Pons (tissue), 1 donor: ENCODE data around the gene TBX5.

Source experiments
- DNase-seq: peaks from one replicate; pipeline ENCODE4 v3.0.0-alpha.2; 2016; ENCODE audit warnings: low spot score

TBX5 gene

DNA sequence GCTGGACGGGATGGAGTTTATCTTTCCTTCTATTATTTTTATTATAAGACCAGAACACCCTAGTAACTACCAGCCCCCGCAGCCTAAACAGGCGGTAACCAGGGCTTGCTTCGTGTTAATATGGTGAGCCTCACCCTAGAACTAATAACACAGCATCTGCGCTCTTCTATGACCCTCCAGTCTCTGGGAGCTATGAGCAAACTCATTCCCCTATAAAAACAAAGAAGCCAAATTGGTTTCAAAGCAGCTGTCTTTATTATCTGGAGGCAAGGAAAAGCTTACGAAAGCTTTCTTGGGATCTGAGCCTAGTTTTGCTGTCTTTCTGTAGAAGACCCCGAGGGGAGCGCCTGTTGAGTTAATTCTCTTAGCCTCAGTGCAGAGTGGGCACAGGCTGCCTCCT is 85.0 kb downstream of the TBX5 start:
- DNase-seq = no peak

GRCh38 chr12:114320101-114320500 is 85.8 kb downstream of the TBX5 start:
- no peak for DNase-seq

DNA sequence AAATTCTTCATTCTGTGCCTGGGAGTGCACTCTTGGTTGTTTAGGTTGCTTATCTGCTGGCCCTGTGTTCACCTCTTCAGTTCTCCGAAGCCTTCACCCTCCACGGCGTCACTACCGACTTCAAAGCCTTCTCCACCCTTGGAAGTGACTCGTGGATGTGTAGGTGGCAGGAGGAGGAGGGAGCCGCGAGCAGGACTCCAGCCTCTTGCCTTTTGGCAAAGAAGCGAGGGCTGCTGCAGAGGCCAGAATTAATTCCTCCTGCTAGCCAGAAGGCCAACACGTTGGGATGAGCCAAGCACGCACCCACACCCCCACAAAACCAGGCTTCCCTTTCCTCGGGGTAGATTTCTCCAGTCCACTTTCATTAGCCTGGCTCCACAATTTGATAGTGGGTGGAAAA is 86.5 kb downstream of the TBX5 start:
- no peak for DNase-seq

GRCh38 chr12:114318984-114319383 is 87.0 kb downstream of the TBX5 start:
- DNase-seq = no peak

DNA sequence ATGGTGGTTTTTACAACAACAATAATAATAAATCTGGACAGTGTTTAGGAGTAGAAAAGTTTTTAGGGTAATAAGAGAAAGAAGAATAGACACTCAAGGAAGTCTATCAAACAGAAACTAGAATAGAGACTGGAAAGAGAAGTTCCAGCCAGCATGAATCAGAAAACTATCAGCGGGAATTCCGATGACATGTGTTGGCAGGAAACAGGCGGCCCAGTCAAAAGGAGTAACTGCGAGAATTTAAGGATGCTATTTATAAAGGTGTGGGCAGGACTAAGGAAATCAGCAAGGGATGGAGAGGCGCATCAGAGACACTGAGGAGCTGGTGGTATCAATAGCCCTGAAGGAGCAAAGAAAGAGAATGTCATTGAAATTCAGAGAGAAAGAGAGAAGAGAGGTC is 89.9 kb downstream of the TBX5 start:
- no peak for DNase-seq

DNA sequence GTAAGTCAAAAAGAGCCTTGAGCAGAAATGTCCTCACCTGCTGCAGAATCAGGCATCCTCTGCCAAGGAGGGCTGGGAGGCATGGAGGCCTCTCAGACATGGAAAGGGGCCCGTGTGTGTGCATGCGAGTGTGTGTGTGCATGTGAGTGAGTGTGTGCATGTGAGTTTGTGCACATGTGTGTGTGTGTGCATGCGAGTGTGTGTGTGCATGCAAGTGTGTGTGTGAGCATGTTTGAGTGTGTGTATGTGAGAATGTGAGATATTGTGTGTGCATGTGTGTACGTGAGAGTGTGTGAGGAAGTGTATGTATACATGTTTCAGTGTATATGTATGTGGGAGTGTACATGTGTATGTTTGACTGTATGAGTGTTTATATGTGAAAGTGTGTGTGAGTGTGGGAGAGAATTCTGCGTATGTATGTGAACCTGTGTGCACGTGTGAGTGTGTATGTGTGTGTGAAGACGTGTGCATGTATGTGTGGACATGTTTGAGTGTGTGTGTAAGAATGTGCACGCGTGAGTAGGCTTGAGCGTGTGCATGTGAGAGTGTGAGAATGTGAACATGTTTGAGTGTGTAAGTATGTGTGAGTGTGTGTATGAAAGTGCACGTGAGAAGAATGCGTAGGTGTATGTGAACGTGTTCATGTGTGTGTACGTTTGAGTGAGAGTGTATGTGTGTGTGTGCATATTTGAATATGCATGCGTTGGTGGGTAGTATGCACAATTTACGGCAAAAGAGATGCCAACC is 90.8 kb downstream of the TBX5 start:
- DNase-seq = no peak

DNA sequence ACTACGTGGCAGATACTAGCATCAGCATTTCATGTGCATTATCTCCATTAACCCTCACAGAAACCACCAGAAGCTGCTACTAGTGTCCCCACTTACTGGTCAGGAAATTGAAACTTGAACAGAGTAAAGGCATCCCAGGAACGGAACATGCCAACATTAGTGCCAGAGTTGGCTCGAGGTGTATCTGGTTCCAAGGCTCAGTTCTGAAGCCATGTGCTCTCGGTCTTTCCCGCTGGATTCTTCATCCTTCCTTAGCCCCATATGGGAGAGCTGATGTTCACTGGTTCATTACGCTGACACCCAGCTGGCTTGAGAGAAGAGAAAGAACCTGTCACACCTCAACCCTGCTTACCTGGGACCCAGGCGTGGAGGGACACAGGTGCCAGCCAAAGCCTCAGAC is 91.5 kb downstream of the TBX5 start:
- DNase-seq = no peak

DNA sequence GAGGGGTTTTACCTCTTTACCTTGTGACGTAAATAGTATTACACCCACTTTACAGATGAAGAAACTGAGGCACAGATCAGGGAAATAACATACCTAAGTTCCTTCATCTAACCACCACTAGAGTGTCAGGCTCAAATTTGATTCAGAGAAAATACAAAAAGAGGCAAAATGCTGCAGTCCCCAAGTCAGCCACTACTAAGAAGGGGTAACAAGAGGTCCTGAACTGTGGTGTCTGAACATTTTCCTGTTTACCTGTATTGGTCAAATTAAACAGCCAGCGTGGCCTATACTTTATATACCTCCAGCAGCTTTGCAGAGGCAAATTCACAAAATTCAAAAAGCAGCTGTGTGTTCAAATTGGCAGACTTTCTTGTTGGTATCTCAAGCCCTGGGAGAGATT is 92.0 kb downstream of the TBX5 start:
- DNase-seq = no peak

DNA sequence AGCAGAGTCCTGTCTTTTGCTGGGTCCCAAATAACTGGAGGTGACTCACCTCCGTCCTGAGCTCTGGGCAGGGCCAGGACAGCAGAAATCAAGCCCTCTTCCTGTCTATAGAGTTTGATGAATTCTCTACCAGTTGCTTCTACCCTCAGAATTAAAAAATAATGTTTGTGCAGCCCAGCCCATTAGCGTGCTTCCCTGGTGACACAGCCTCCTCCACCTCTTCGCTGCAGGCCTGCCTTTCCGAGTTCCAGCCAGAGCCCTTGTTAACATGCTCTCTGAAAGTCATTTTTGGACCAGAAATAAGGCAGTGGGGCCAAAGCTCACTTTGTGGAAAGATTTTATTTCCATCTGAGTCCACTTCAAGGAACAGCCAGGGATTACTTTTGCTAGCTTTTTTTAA is 94.0 kb downstream of the TBX5 start:
- peak; percentile 10 for DNase-seq

- no peak for DNase-seq
Observed at GRCh38 chr12:114306646-114307045, 99.3 kb downstream of the TBX5 start.

DNA sequence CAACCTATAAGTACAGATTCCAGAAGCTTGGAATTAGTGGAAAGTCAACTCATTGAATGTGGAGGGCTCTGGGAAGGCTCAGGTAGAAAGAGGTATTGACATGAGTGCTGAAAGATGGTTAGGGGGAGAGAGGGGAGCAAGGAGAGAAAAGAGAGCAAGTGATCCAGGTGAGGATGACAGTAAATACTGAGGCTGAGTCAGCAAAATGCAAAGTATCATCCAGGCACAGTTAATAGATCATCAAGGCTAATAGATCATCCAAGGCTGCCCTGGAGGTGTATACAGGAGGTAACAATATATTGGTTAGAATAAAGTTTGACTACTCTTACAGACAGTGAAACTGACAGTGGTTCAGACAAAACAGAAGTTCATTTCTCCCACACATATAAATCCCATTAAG is 100.5 kb downstream of the TBX5 start:
- DNase-seq = no peak
